HFF-Myc (cell line): Measurements from ENCODE around the gene METTL8.

ENCODE experiments used
- DNase-seq: peaks from one replicate; pipeline ENCODE4 v3.0.0-alpha.2; 2011; ENCODE audit warnings: low read depth; ENCODE audit errors: extremely low read depth
- H3K4me3 ChIP-seq: replicated peaks from 2 replicates; pipeline ENCODE4 v1.5.1; 2011; ENCODE audit warnings: low read depth, mild to moderate bottlenecking, control low read depth, low read length
- TF ChIP-seq, protein P1 (sequence below): IDR thresholded peaks from 2 replicates; pipeline ENCODE4 v1.5.1; 2012; ENCODE audit warnings: mild to moderate bottlenecking, low read depth, low read length, control low read depth; ENCODE audit errors: missing control alignments

Gene METTL8, protein sequence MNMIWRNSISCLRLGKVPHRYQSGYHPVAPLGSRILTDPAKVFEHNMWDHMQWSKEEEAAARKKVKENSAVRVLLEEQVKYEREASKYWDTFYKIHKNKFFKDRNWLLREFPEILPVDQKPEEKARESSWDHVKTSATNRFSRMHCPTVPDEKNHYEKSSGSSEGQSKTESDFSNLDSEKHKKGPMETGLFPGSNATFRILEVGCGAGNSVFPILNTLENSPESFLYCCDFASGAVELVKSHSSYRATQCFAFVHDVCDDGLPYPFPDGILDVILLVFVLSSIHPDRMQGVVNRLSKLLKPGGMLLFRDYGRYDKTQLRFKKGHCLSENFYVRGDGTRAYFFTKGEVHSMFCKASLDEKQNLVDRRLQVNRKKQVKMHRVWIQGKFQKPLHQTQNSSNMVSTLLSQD

DNA sequence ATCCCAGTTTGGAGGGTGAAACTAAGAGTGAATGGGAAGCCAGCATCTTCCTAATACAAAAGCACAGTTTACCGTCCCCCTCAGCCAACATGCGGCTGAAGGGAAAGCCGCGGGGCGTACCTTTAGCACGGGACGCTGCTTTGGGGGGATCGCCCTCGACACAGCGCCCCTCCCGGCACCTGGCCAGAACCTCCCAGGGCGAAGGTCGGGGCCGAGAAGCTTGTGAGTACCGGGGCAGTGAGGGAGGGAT is at the start of gene METTL8:
Gene METTL8 (minus strand): TSS at position 228 of the 250 bp plus-strand sequence. CDS start 41,805 bp downstream, outside the sequence.
- H3K4me3 ChIP-seq: peak within 1 kb of the TSS; percentile 67
- no peak for DNase-seq
- TF ChIP-seq, protein P1, sequence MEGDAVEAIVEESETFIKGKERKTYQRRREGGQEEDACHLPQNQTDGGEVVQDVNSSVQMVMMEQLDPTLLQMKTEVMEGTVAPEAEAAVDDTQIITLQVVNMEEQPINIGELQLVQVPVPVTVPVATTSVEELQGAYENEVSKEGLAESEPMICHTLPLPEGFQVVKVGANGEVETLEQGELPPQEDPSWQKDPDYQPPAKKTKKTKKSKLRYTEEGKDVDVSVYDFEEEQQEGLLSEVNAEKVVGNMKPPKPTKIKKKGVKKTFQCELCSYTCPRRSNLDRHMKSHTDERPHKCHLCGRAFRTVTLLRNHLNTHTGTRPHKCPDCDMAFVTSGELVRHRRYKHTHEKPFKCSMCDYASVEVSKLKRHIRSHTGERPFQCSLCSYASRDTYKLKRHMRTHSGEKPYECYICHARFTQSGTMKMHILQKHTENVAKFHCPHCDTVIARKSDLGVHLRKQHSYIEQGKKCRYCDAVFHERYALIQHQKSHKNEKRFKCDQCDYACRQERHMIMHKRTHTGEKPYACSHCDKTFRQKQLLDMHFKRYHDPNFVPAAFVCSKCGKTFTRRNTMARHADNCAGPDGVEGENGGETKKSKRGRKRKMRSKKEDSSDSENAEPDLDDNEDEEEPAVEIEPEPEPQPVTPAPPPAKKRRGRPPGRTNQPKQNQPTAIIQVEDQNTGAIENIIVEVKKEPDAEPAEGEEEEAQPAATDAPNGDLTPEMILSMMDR: peak; percentile 30

- no peak overlapping the region for H3K4me3 ChIP-seq
- DNase-seq: no peak
- TF ChIP-seq, protein P1: no peak
Observed at GRCh38 chr2:171482877-171483276, 49.1 kb upstream of the METTL8 start.

DNA sequence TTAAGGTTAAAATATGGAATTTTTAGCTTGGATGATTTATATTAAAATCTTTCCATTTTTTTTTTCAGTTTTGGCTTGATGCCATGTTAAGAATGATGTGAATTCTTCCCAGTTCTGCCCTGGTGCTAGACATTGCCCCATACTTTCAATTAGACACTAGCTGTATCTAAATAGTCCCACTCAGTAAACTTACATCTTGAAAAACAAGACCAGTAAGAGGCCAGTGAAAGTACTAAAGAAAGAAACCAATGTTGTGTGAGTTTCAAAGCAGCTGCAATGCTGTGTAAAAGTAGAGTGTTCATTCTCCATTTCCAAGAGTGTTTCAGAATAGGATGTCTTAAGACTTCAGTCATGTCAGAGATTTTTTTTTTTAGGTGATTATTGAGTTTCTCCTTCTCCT is 48.5 kb upstream of the METTL8 start:
- TF ChIP-seq, protein P1: no peak
- H3K4me3 ChIP-seq: no peak overlapping the region
- no peak for DNase-seq

- H3K4me3 ChIP-seq: no peak overlapping the region
- DNase-seq: no peak
- TF ChIP-seq, protein P1: no peak
Observed at GRCh38 chr2:171480908-171481307, 47.1 kb upstream of the METTL8 start.

- no peak overlapping the region for H3K4me3 ChIP-seq
- DNase-seq: no peak
- TF ChIP-seq, protein P1: no peak
Observed at GRCh38 chr2:171479154-171479814, 45.5 kb upstream of the METTL8 start.

DNA sequence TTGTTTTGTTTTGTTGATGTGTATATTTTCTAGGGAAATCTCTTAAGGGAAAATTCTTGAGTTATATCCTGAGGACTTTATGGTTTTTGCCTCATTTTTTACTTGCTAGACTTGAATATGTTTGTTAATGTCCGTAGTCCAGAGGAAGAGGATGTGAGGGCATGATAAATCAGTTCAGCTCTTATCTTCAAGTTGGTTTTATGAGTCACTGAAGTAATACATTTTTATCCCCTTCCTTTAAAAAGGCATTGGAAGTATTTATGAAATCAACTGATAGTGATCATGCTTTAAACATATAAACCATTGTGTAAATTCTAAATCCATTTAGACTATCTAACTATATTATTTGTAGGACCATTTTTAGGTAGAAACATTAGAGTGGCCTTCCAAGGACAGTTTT is 44.6 kb upstream of the METTL8 start:
- DNase-seq: no peak
- no peak overlapping the region for H3K4me3 ChIP-seq
- TF ChIP-seq, protein P1: no peak
